ENCODE data around the gene DOK1.

DNA sequence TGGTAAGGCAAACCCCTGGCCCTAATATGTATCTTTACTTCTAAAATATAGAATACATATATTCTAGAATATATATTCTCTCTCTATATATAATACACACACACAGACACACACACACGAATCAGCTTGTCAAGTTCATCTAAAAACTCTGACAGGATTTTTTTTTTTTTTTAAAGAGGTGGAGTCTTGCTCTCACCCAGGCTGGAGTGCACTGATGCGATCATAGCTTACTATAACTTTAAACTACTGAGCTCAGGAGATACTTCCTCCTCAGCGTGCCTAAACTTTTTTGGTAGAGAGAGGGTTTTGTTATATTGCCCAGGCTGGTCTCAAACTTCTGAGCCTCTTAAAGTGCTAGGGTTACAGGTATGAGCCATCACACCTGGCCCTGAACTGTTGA is 45.2 kb downstream of the DOK1 start:
- TF ChIP-seq, protein P1, sequence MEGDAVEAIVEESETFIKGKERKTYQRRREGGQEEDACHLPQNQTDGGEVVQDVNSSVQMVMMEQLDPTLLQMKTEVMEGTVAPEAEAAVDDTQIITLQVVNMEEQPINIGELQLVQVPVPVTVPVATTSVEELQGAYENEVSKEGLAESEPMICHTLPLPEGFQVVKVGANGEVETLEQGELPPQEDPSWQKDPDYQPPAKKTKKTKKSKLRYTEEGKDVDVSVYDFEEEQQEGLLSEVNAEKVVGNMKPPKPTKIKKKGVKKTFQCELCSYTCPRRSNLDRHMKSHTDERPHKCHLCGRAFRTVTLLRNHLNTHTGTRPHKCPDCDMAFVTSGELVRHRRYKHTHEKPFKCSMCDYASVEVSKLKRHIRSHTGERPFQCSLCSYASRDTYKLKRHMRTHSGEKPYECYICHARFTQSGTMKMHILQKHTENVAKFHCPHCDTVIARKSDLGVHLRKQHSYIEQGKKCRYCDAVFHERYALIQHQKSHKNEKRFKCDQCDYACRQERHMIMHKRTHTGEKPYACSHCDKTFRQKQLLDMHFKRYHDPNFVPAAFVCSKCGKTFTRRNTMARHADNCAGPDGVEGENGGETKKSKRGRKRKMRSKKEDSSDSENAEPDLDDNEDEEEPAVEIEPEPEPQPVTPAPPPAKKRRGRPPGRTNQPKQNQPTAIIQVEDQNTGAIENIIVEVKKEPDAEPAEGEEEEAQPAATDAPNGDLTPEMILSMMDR (IDR thresholded peaks at IDR 0.05) = no peak
- no peak for TF ChIP-seq POLR2AphosphoS5 (IDR thresholded peaks at IDR 0.05; ENCODE audit: low read depth, low read length)
- TF ChIP-seq, protein P2, sequence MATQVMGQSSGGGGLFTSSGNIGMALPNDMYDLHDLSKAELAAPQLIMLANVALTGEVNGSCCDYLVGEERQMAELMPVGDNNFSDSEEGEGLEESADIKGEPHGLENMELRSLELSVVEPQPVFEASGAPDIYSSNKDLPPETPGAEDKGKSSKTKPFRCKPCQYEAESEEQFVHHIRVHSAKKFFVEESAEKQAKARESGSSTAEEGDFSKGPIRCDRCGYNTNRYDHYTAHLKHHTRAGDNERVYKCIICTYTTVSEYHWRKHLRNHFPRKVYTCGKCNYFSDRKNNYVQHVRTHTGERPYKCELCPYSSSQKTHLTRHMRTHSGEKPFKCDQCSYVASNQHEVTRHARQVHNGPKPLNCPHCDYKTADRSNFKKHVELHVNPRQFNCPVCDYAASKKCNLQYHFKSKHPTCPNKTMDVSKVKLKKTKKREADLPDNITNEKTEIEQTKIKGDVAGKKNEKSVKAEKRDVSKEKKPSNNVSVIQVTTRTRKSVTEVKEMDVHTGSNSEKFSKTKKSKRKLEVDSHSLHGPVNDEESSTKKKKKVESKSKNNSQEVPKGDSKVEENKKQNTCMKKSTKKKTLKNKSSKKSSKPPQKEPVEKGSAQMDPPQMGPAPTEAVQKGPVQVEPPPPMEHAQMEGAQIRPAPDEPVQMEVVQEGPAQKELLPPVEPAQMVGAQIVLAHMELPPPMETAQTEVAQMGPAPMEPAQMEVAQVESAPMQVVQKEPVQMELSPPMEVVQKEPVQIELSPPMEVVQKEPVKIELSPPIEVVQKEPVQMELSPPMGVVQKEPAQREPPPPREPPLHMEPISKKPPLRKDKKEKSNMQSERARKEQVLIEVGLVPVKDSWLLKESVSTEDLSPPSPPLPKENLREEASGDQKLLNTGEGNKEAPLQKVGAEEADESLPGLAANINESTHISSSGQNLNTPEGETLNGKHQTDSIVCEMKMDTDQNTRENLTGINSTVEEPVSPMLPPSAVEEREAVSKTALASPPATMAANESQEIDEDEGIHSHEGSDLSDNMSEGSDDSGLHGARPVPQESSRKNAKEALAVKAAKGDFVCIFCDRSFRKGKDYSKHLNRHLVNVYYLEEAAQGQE (IDR thresholded peaks at IDR 0.05; ENCODE audit: insufficient read depth in 1 of 2, low read depth in 2 of 2, low read length in 1 of 2) = no peak

All from Panc1 (cell line).